Keratinocyte (primary cell): ENCODE data around the gene NMUR2. TPM values are rescaled to one million over a fixed set of nuclear protein-coding genes. Genes with fewer than 3 reads are reported as not detected.
A peak's percentile ranks its signal among the peaks of the same experiment; 100 is the strongest.

Experiments
- DNase-seq: peaks from one replicate; pipeline ENCODE4 v3.0.0-alpha.2; 2011; ENCODE audit warnings: low read depth, missing footprints, low spot score
- FAIRE-seq: peaks from 2 replicates; lab custom pipeline; 2011; peaks lifted over from hg19 to GRCh38; lab: Jason Lieb, UNC
- H2AFZ ChIP-seq: 2 replicates; pipeline ENCODE4 v1.6.0; 2012; ENCODE audit warnings: low read length, control low read depth, inconsistent platforms; ENCODE audit not compliant: control insufficient read depth
- H3K27ac ChIP-seq: 2 replicates; pipeline ENCODE4 v1.5.1; 2011; ENCODE audit warnings: low read length; ENCODE audit not compliant: control insufficient read depth, insufficient read depth
- H3K27me3 ChIP-seq: 3 replicates; pipeline ENCODE4 v1.6.0; 2011; ENCODE audit warnings: low read length; ENCODE audit not compliant: control insufficient read depth, insufficient read depth; ENCODE audit errors: extremely low read depth
- H3K36me3 ChIP-seq, 2 experiments: 2 replicates in 1 of 2; 3 replicates in 1 of 2; pipeline ENCODE4 v1.5.1; 2011; ENCODE audit warnings: low read length in 2 of 2, mild to moderate bottlenecking in 1 of 2; ENCODE audit not compliant: control insufficient read depth in 2 of 2, insufficient read depth in 2 of 2; ENCODE audit errors: extremely low read depth in 1 of 2
- H3K4me1 ChIP-seq: 3 replicates; pipeline ENCODE4 v1.5.1; 2011; ENCODE audit warnings: low read length; ENCODE audit not compliant: control insufficient read depth, insufficient read depth; ENCODE audit errors: extremely low read depth
- H3K4me2 ChIP-seq: 3 replicates; pipeline ENCODE4 v1.6.0; 2011; ENCODE audit warnings: low read depth, low read length; ENCODE audit not compliant: control insufficient read depth, insufficient read depth; ENCODE audit errors: extremely low read depth
- H3K4me3 ChIP-seq, 3 experiments: fragments of 200-600 bp in 1 of 3; sonication (generic) in 1 of 3; 2 replicates in 2 of 3; 3 replicates in 1 of 3; pipeline ENCODE4 v1.5.1; 2011 to 2016; ENCODE audit warnings: low read length in 3 of 3, mild to moderate bottlenecking in 3 of 3, control low read depth in 2 of 3, inconsistent platforms in 1 of 3, low read depth in 1 of 3, mixed read lengths in 1 of 3, mixed run types in 1 of 3, moderate library complexity in 1 of 3; ENCODE audit not compliant: control insufficient read depth in 2 of 3, insufficient read depth in 2 of 3; ENCODE audit errors: extremely low read depth in 1 of 3
- H3K79me2 ChIP-seq: 2 replicates; pipeline ENCODE4 v1.6.0; 2012; ENCODE audit warnings: low read length; ENCODE audit not compliant: control insufficient read depth, insufficient read depth
- H3K9ac ChIP-seq: 3 replicates; pipeline ENCODE4 v1.6.0; 2011; ENCODE audit warnings: low read length; ENCODE audit not compliant: control insufficient read depth, insufficient read depth; ENCODE audit errors: extremely low read depth
- H3K9me1 ChIP-seq: 3 replicates; pipeline ENCODE4 v1.6.0; 2011; ENCODE audit warnings: low read length; ENCODE audit not compliant: control insufficient read depth, insufficient read depth; ENCODE audit errors: extremely low read depth
- H3K9me3 ChIP-seq: 2 replicates; pipeline ENCODE4 v1.5.1; 2012; ENCODE audit warnings: low read depth, low read length; ENCODE audit not compliant: control insufficient read depth
- H4K20me1 ChIP-seq: 3 replicates; pipeline ENCODE4 v1.6.0; 2011; ENCODE audit warnings: low read length; ENCODE audit not compliant: control insufficient read depth, insufficient read depth; ENCODE audit errors: extremely low read depth
- EZH2 ChIP-seq: IDR thresholded peaks from one replicate; pipeline ENCODE4 v1.6.1; 2012; ENCODE audit warnings: inconsistent platforms, mild to moderate bottlenecking, low read length, moderate library complexity
- dilution Hi-C: fragments of 300-500 bp; cut with MboI; formaldehyde crosslinking; loops from one replicate; pipeline ENCODE4 v1.7.0; 2020; ENCODE audit warnings: low sequenced_read_pairs; ENCODE audit not compliant: extremely low pct_ligation_motif_present
- polyA minus RNA-seq, 3 experiments: library from RNA; depleted of rRNA, polyadenylated mRNA; stranded (reverse); fragments of >200 nt; gene quantifications; 1 replicate in 1 of 3; 2 replicates in 1 of 3; 3 replicates in 1 of 3; pipeline ENCODE4 v1.2.3, GENCODE V29; 2011
- polyA plus RNA-seq, 5 experiments: library from polyadenylated mRNA; depleted of rRNA in 3 of 5; stranded (reverse) in 3 of 5; stranded (forward) in 1 of 5; unstranded in 1 of 5; fragments of >200 nt; gene quantifications; 1 replicate in 1 of 5; 2 replicates in 3 of 5; 3 replicates in 1 of 5; pipeline versions ENCODE4 v1.2.1 to v1.2.3, GENCODE V29; 2011 to 2012; ENCODE audit warnings: missing spikeins in 2 of 5, low read depth in 1 of 5, low replicate concordance in 1 of 5
- TF ChIP-seq, protein P1 (sequence below), 3 experiments: IDR thresholded peaks in 1 of 3; conservative IDR thresholded peaks in 1 of 3; optimal IDR thresholded peaks in 1 of 3; 2 replicates in 2 of 3; 3 replicates in 1 of 3; pipeline versions ENCODE3 to v1.5.1; 2011; ENCODE audit warnings: low read length in 3 of 3, mild to moderate bottlenecking in 3 of 3, moderate library complexity in 2 of 3, control low read depth in 1 of 3, inconsistent platforms in 1 of 3; ENCODE audit not compliant: insufficient read depth in 2 of 3; ENCODE audit errors: extremely low read depth in 1 of 3

NMUR2 gene, protein sequence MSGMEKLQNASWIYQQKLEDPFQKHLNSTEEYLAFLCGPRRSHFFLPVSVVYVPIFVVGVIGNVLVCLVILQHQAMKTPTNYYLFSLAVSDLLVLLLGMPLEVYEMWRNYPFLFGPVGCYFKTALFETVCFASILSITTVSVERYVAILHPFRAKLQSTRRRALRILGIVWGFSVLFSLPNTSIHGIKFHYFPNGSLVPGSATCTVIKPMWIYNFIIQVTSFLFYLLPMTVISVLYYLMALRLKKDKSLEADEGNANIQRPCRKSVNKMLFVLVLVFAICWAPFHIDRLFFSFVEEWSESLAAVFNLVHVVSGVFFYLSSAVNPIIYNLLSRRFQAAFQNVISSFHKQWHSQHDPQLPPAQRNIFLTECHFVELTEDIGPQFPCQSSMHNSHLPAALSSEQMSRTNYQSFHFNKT
- polyA plus RNA-seq (0.05 TPM in 1 of 3 replicates, not detected in the others), polyA minus RNA-seq (not detected in 3 replicates)
- not detected for polyA plus RNA-seq (2011; ENCODE audit: low read depth)
- not detected in 2 replicates for polyA plus RNA-seq (2011; cell fraction: cytosol; rRNA removed)
- polyA plus RNA-seq (2011; cell fraction: nucleus; rRNA removed) = not detected in 2 replicates
- not detected in 2 replicates for polyA plus RNA-seq (2012; ENCODE audit: low replicate concordance)
- polyA minus RNA-seq (2011; cell fraction: cytosol; rRNA and poly(A)+ RNA removed) = not detected
- polyA minus RNA-seq (2011; cell fraction: nucleus; rRNA and poly(A)+ RNA removed) = not detected in 2 replicates

- dilution Hi-C loops = no loop called here
- Histone ChIP-seq H2AFZ (peak within 1 kb of the TSS; percentile 56), H3K27me3 (no peaks in the 10 kb centered on the region), H3K79me2 (no peaks in the 10 kb centered on the region), H3K36me3 (no peaks in the 10 kb centered on the region), H3K27ac (no peak within 1 kb of the TSS), H3K9me1 (no peaks in the 10 kb centered on the region), H4K20me1 (no peaks in the 10 kb centered on the region), H3K4me3 (no peak within 1 kb of the TSS), H3K4me2 (peak within 1 kb of the TSS; percentile 27), H3K9ac (no peak within 1 kb of the TSS), H3K9me3 (no peaks in the 10 kb centered on the region), H3K4me1 (no peaks in the 10 kb centered on the region)
- no peak for FAIRE-seq
- no peak for DNase-seq
- TF ChIP-seq EZH2 = no peak
- TF ChIP-seq, protein P1, sequence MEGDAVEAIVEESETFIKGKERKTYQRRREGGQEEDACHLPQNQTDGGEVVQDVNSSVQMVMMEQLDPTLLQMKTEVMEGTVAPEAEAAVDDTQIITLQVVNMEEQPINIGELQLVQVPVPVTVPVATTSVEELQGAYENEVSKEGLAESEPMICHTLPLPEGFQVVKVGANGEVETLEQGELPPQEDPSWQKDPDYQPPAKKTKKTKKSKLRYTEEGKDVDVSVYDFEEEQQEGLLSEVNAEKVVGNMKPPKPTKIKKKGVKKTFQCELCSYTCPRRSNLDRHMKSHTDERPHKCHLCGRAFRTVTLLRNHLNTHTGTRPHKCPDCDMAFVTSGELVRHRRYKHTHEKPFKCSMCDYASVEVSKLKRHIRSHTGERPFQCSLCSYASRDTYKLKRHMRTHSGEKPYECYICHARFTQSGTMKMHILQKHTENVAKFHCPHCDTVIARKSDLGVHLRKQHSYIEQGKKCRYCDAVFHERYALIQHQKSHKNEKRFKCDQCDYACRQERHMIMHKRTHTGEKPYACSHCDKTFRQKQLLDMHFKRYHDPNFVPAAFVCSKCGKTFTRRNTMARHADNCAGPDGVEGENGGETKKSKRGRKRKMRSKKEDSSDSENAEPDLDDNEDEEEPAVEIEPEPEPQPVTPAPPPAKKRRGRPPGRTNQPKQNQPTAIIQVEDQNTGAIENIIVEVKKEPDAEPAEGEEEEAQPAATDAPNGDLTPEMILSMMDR (optimal IDR thresholded peaks at IDR 0.05 in 1 of 3, IDR thresholded peaks at IDR 0.05 in 1 of 3, conservative IDR thresholded peaks at IDR 0.05 in 1 of 3; ENCODE audit: extremely low read depth in 1 of 3, insufficient read depth in 2 of 3, low read length in 3 of 3) = no peak
Observed at GRCh38 chr5:152405145-152405544, at the start of gene NMUR2. NMUR2 (minus strand) TSS chr5:152405279; CDS start chr5:152405113, 166 bp downstream.

DNA sequence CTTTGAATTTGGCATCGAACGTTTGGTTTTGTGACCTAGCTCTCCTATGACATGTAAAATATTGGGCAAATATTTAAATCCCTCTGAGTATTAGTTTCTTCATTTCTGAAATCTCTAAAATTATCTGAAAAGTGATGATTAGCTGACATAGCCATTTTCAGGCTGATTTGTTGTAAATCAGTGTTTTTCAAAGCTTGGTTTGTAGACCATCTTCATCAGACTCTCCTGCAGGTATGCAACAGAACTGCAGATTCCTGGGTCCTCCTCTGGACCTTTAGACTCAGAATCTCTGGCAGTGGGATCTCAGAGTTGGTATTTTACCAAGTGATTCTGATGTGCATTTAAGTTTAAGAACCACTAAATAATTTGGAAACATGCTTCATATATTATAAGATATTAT lies 38.9 kb upstream of the NMUR2 start:
- no peaks in the 10 kb centered on the region for H3K9me1 ChIP-seq
- H2AFZ ChIP-seq = no peak overlapping the region
- dilution Hi-C loops = no loop called here
- no peak for DNase-seq
- no peak overlapping the region for H3K4me3 ChIP-seq
- H3K4me1 ChIP-seq = no peaks in the 10 kb centered on the region
- H3K9me3 ChIP-seq = no peaks in the 10 kb centered on the region
- H3K9ac ChIP-seq = no peak overlapping the region
- no peaks in the 10 kb centered on the region for H3K36me3 ChIP-seq
- no peaks in the 10 kb centered on the region for H4K20me1 ChIP-seq
- no peak overlapping the region for H3K4me2 ChIP-seq
- no peak for FAIRE-seq
- no peak overlapping the region for H3K27ac ChIP-seq
- H3K27me3 ChIP-seq = no peaks in the 10 kb centered on the region
- TF ChIP-seq EZH2 = no peak
- H3K79me2 ChIP-seq = no peaks in the 10 kb centered on the region
